ENCODE results near the gene UQCC2.

The UQCC2 gene

GRCh38 chr6:33699739-33700138 lies 11.8 kb downstream of the UQCC2 start:
- H3K9ac ChIP-seq (ENCODE audit: low read length): no peak overlapping the region
- H3K4me1 ChIP-seq (ENCODE audit: insufficient read depth, low read length): peaks cover 16% of the 10 kb centered on the region

GRCh38 chr6:33699131-33699530 lies 12.4 kb downstream of the UQCC2 start:
- Histone ChIP-seq H3K27me3 (ENCODE audit: control insufficient read depth in 1 of 2, insufficient read depth in 2 of 2, low read length in 2 of 2) (no peaks in the 10 kb centered on the region), H3K4me3 (ENCODE audit: low read depth in 1 of 2, low read length in 2 of 2) (no peak overlapping the region), H3K4me1 (ENCODE audit: insufficient read depth, low read length) (peaks cover 16% of the 10 kb centered on the region), H3K27ac (ENCODE audit: low read depth, low read length) (no peak overlapping the region), H3K9ac (ENCODE audit: low read length) (no peak overlapping the region), H3K9me3 (ENCODE audit: low read length) (no peaks in the 10 kb centered on the region), H3K36me3 (ENCODE audit: insufficient read depth, low read length) (peaks cover 17% of the 10 kb centered on the region)

More at GRCh38 chr6:33699739-33700138, 11.8 kb downstream of the UQCC2 start:
- Histone ChIP-seq H3K4me3 (ENCODE audit: low read depth in 1 of 2, low read length in 2 of 2) (no peak overlapping the region), H3K9me3 (ENCODE audit: low read length) (no peaks in the 10 kb centered on the region), H3K27me3 (ENCODE audit: control insufficient read depth in 1 of 2, insufficient read depth in 2 of 2, low read length in 2 of 2) (no peaks in the 10 kb centered on the region), H3K27ac (ENCODE audit: low read depth, low read length) (no peak overlapping the region), H3K36me3 (ENCODE audit: insufficient read depth, low read length) (peaks cover 17% of the 10 kb centered on the region)

- Histone ChIP-seq H3K27ac (ENCODE audit: low read depth, low read length) (no peak overlapping the region), H3K9me3 (ENCODE audit: low read length) (no peaks in the 10 kb centered on the region), H3K4me3 (ENCODE audit: low read depth in 1 of 2, low read length in 2 of 2) (no peak overlapping the region), H3K4me1 (ENCODE audit: insufficient read depth, low read length) (peaks cover 20% of the 10 kb centered on the region), H3K36me3 (ENCODE audit: insufficient read depth, low read length) (peaks cover 17% of the 10 kb centered on the region), H3K27me3 (ENCODE audit: control insufficient read depth in 1 of 2, insufficient read depth in 2 of 2, low read length in 2 of 2) (no peaks in the 10 kb centered on the region), H3K9ac (ENCODE audit: low read length) (no peak overlapping the region)
These were observed 13.0 kb downstream of the UQCC2 start for GRCh38 chr6:33698494-33698893.

- Histone ChIP-seq H3K27me3 (ENCODE audit: control insufficient read depth in 1 of 2, insufficient read depth in 2 of 2, low read length in 2 of 2) (no peaks in the 10 kb centered on the region), H3K4me1 (ENCODE audit: insufficient read depth, low read length) (peaks cover 24% of the 10 kb centered on the region), H3K27ac (ENCODE audit: low read depth, low read length) (no peak overlapping the region), H3K36me3 (ENCODE audit: insufficient read depth, low read length) (peaks cover 17% of the 10 kb centered on the region), H3K4me3 (ENCODE audit: low read depth in 1 of 2, low read length in 2 of 2) (no peak overlapping the region), H3K9ac (ENCODE audit: low read length) (no peak overlapping the region), H3K9me3 (ENCODE audit: low read length) (no peaks in the 10 kb centered on the region)
These were observed 13.7 kb downstream of the UQCC2 start for GRCh38 chr6:33697845-33698244.

- H3K36me3 ChIP-seq (ENCODE audit: insufficient read depth, low read length): peaks cover 17% of the 10 kb centered on the region
- no peaks in the 10 kb centered on the region for H3K9me3 ChIP-seq (ENCODE audit: low read length)
- H3K27me3 ChIP-seq (ENCODE audit: control insufficient read depth in 1 of 2, insufficient read depth in 2 of 2, low read length in 2 of 2): no peaks in the 10 kb centered on the region
- no peak overlapping the region for H3K4me3 ChIP-seq (ENCODE audit: low read depth in 1 of 2, low read length in 2 of 2)
- H3K27ac ChIP-seq (ENCODE audit: low read depth, low read length): no peak overlapping the region
- peaks cover 24% of the 10 kb centered on the region for H3K4me1 ChIP-seq (ENCODE audit: insufficient read depth, low read length)
- H3K9ac ChIP-seq (ENCODE audit: low read length): no peak overlapping the region
These were observed 14.7 kb downstream of the UQCC2 start for GRCh38 chr6:33696548-33697518.

- H3K9me3 ChIP-seq (ENCODE audit: low read length): no peaks in the 10 kb centered on the region
- H3K27ac ChIP-seq (ENCODE audit: low read depth, low read length): no peak overlapping the region
- H3K36me3 ChIP-seq (ENCODE audit: insufficient read depth, low read length): peaks cover 17% of the 10 kb centered on the region
- no peak overlapping the region for H3K4me3 ChIP-seq (ENCODE audit: low read depth in 1 of 2, low read length in 2 of 2)
- H3K4me1 ChIP-seq (ENCODE audit: insufficient read depth, low read length): peaks cover 24% of the 10 kb centered on the region
- no peak overlapping the region for H3K9ac ChIP-seq (ENCODE audit: low read length)
- no peaks in the 10 kb centered on the region for H3K27me3 ChIP-seq (ENCODE audit: control insufficient read depth in 1 of 2, insufficient read depth in 2 of 2, low read length in 2 of 2)
These were observed 15.4 kb downstream of the UQCC2 start for GRCh38 chr6:33696076-33696475.

GRCh38 chr6:33695451-33695887 lies 16.0 kb downstream of the UQCC2 start:
- H3K4me3 ChIP-seq (ENCODE audit: low read depth in 1 of 2, low read length in 2 of 2): no peak overlapping the region
- H3K9me3 ChIP-seq (ENCODE audit: low read length): no peaks in the 10 kb centered on the region
- H3K36me3 ChIP-seq (ENCODE audit: insufficient read depth, low read length): peaks cover 17% of the 10 kb centered on the region
- H3K27ac ChIP-seq (ENCODE audit: low read depth, low read length): no peak overlapping the region
- H3K27me3 ChIP-seq (ENCODE audit: control insufficient read depth in 1 of 2, insufficient read depth in 2 of 2, low read length in 2 of 2): no peaks in the 10 kb centered on the region
- H3K4me1 ChIP-seq (ENCODE audit: insufficient read depth, low read length): peaks cover 24% of the 10 kb centered on the region
- no peak overlapping the region for H3K9ac ChIP-seq (ENCODE audit: low read length)

- Histone ChIP-seq H3K27ac (ENCODE audit: low read depth, low read length) (no peak overlapping the region), H3K36me3 (ENCODE audit: insufficient read depth, low read length) (peaks cover 17% of the 10 kb centered on the region), H3K27me3 (ENCODE audit: control insufficient read depth in 1 of 2, insufficient read depth in 2 of 2, low read length in 2 of 2) (no peaks in the 10 kb centered on the region), H3K4me1 (ENCODE audit: insufficient read depth, low read length) (peaks cover 24% of the 10 kb centered on the region), H3K4me3 (ENCODE audit: low read depth in 1 of 2, low read length in 2 of 2) (no peak overlapping the region), H3K9ac (ENCODE audit: low read length) (no peak overlapping the region), H3K9me3 (ENCODE audit: low read length) (no peaks in the 10 kb centered on the region)
These were observed 16.5 kb downstream of the UQCC2 start for GRCh38 chr6:33694977-33695376.

GRCh38 chr6:33694401-33694931 lies 17.0 kb downstream of the UQCC2 start:
- H3K9me3 ChIP-seq (ENCODE audit: low read length): no peaks in the 10 kb centered on the region
- no peaks in the 10 kb centered on the region for H3K27me3 ChIP-seq (ENCODE audit: control insufficient read depth in 1 of 2, insufficient read depth in 2 of 2, low read length in 2 of 2)
- H3K36me3 ChIP-seq (ENCODE audit: insufficient read depth, low read length): peaks cover 17% of the 10 kb centered on the region
- H3K27ac ChIP-seq (ENCODE audit: low read depth, low read length): no peak overlapping the region
- H3K4me3 ChIP-seq (ENCODE audit: low read depth in 1 of 2, low read length in 2 of 2): no peak overlapping the region
- peaks cover 24% of the 10 kb centered on the region for H3K4me1 ChIP-seq (ENCODE audit: insufficient read depth, low read length)
- H3K9ac ChIP-seq (ENCODE audit: low read length): no peak overlapping the region

GRCh38 chr6:33693186-33694105 lies 18.1 kb downstream of the UQCC2 start:
- peaks cover 17% of the 10 kb centered on the region for H3K36me3 ChIP-seq (ENCODE audit: insufficient read depth, low read length)
- H3K9me3 ChIP-seq (ENCODE audit: low read length): no peaks in the 10 kb centered on the region
- no peak overlapping the region for H3K4me3 ChIP-seq (ENCODE audit: low read depth in 1 of 2, low read length in 2 of 2)
- no peak overlapping the region for H3K9ac ChIP-seq (ENCODE audit: low read length)
- no peak overlapping the region for H3K27ac ChIP-seq (ENCODE audit: low read depth, low read length)
- H3K4me1 ChIP-seq (ENCODE audit: insufficient read depth, low read length): peaks cover 24% of the 10 kb centered on the region
- H3K27me3 ChIP-seq (ENCODE audit: control insufficient read depth in 1 of 2, insufficient read depth in 2 of 2, low read length in 2 of 2): no peaks in the 10 kb centered on the region

GRCh38 chr6:33692760-33693158 lies 18.7 kb downstream of the UQCC2 start:
- no peak overlapping the region for H3K27ac ChIP-seq (ENCODE audit: low read depth, low read length)
- H3K9me3 ChIP-seq (ENCODE audit: low read length): no peaks in the 10 kb centered on the region
- H3K4me1 ChIP-seq (ENCODE audit: insufficient read depth, low read length): peaks cover 24% of the 10 kb centered on the region
- H3K27me3 ChIP-seq (ENCODE audit: control insufficient read depth in 1 of 2, insufficient read depth in 2 of 2, low read length in 2 of 2): no peaks in the 10 kb centered on the region
- no peak overlapping the region for H3K4me3 ChIP-seq (ENCODE audit: low read depth in 1 of 2, low read length in 2 of 2)
- H3K9ac ChIP-seq (ENCODE audit: low read length): no peak overlapping the region
- peaks cover 17% of the 10 kb centered on the region for H3K36me3 ChIP-seq (ENCODE audit: insufficient read depth, low read length)
